IMR-90 (cell line): ENCODE data around the gene MFN1. TPM values are rescaled to one million over a fixed set of nuclear protein-coding genes. Genes with fewer than 3 reads are reported as not detected.
A peak's percentile ranks its signal among the peaks of the same experiment; 100 is the strongest.

Experiments
- ATAC-seq: fragments of 200-7000 bp; cut with Tn5 transposase; 2 replicates; pipeline ENCODE4 v1.9.1; 2020; ENCODE audit warnings: low read depth, mild to moderate bottlenecking, moderate library complexity
- BruUV-seq: library from RNA; stranded (reverse); fragments of 400-500 nt; replicated peaks from 2 replicates; lab custom pipeline; 2021; lab: Mats Ljungman, UMichigan
- CTCF ChIA-PET: fragments of 300-600 bp; formaldehyde crosslinking; extraction: SDS; loops from one replicate; lab custom pipeline; 2021; ENCODE audit warnings: antibody characterized with exemption; lab: Yijun Ruan, JAX
- POLR2A ChIA-PET: fragments of 300-600 bp; sonication (Branson Sonifier 250); formaldehyde crosslinking; loops from one replicate; lab custom pipeline; 2022; ENCODE audit warnings: antibody characterized with exemption; ENCODE audit not compliant: unreplicated experiment; lab: Charles Lee
- DNase-seq: peaks from one replicate; pipeline ENCODE4 v3.0.0; 2013
- H2AFZ ChIP-seq: replicated peaks from 2 replicates; pipeline ENCODE3; 2013; ENCODE audit warnings: low read length, mild to moderate bottlenecking; ENCODE audit not compliant: poor library complexity
- H2AK5ac ChIP-seq: 2 replicates; pipeline ENCODE4 v1.6.1; 2013; ENCODE audit warnings: low read depth, low read length, inconsistent platforms
- H2AK9ac ChIP-seq: replicated peaks from 2 replicates; pipeline ENCODE3; 2013; ENCODE audit warnings: mild to moderate bottlenecking, low read depth, low read length, moderate library complexity; ENCODE audit not compliant: poor library complexity
- H2BK120ac ChIP-seq: 2 replicates; pipeline ENCODE4 v1.6.1; 2013; ENCODE audit warnings: low read depth, low read length, inconsistent platforms
- H2BK15ac ChIP-seq: 3 replicates; pipeline ENCODE4 v1.6.1; 2013; ENCODE audit warnings: low read depth, low read length, inconsistent platforms
- H2BK20ac ChIP-seq: 2 replicates; pipeline ENCODE4 v1.6.1; 2013; ENCODE audit warnings: low read depth, mild to moderate bottlenecking, inconsistent platforms, low read length, moderate library complexity
- H2BK5ac ChIP-seq: 2 replicates; pipeline ENCODE4 v1.6.1; 2013; ENCODE audit warnings: mild to moderate bottlenecking, low read depth, low read length, inconsistent platforms; ENCODE audit not compliant: poor library complexity, severe bottlenecking
- H3K14ac ChIP-seq: replicated peaks from 2 replicates; pipeline ENCODE4 v1.6.1; 2013; ENCODE audit warnings: low read depth, low read length, inconsistent platforms
- H3K18ac ChIP-seq: 2 replicates; pipeline ENCODE4 v1.6.1; 2013; ENCODE audit warnings: low read depth, low read length, control low read depth
- H3K23ac ChIP-seq: 2 replicates; pipeline ENCODE4 v1.6.1; 2013; ENCODE audit warnings: low read depth, low read length, inconsistent platforms
- H3K27ac ChIP-seq: 2 replicates; pipeline ENCODE4 v1.5.1; 2013; ENCODE audit warnings: mild to moderate bottlenecking, control low read depth, low read length; ENCODE audit not compliant: insufficient read depth
- H3K27me3 ChIP-seq: 2 replicates; pipeline ENCODE4 v1.6.1; 2013; ENCODE audit warnings: low read length; ENCODE audit not compliant: control insufficient read depth, insufficient read depth
- H3K36me3 ChIP-seq: 2 replicates; pipeline ENCODE4 v1.6.1; 2013; ENCODE audit warnings: low read length, mixed read lengths; ENCODE audit not compliant: control insufficient read depth, insufficient read depth
- H3K4ac ChIP-seq: 2 replicates; pipeline ENCODE4 v1.6.1; 2013; ENCODE audit warnings: low read depth, low read length, inconsistent platforms
- H3K4me1 ChIP-seq: 2 replicates; pipeline ENCODE4 v1.6.1; 2013; ENCODE audit warnings: low read length, mixed read lengths; ENCODE audit not compliant: control insufficient read depth, insufficient read depth
- H3K4me2 ChIP-seq: 2 replicates; pipeline ENCODE4 v1.6.1; 2013; ENCODE audit warnings: low read depth, mild to moderate bottlenecking, control low read depth, low read length, moderate library complexity
- H3K4me3 ChIP-seq: 2 replicates; pipeline ENCODE4 v1.5.1; 2013; ENCODE audit warnings: low read depth, mild to moderate bottlenecking, control low read depth, low read length, moderate library complexity; ENCODE audit not compliant: insufficient read depth
- H3K56ac ChIP-seq: 2 replicates; pipeline ENCODE4 v1.6.1; 2013; ENCODE audit warnings: low read length, inconsistent platforms; ENCODE audit not compliant: insufficient read depth; ENCODE audit errors: extremely low read depth
- H3K79me1 ChIP-seq, 2 experiments: 2 replicates each; pipeline ENCODE4 v1.6.1; 2013; ENCODE audit warnings: low read length in 2 of 2, inconsistent platforms in 1 of 2, low read depth in 1 of 2
- H3K9ac ChIP-seq: 2 replicates; pipeline ENCODE4 v1.6.1; 2013; ENCODE audit warnings: low read depth, low read length, control low read depth
- H3K9me1 ChIP-seq: 2 replicates; pipeline ENCODE4 v1.6.1; 2013; ENCODE audit warnings: low read length, inconsistent platforms; ENCODE audit not compliant: insufficient read depth
- H3K9me3 ChIP-seq: 2 replicates; pipeline ENCODE4 v1.6.1; 2013; ENCODE audit warnings: low read length; ENCODE audit not compliant: control insufficient read depth, insufficient read depth
- H4K20me1 ChIP-seq: 2 replicates; pipeline ENCODE4 v1.6.1; 2013; ENCODE audit warnings: low read length, inconsistent platforms; ENCODE audit not compliant: insufficient read depth
- H4K5ac ChIP-seq: 2 replicates; pipeline ENCODE4 v1.6.1; 2013; ENCODE audit warnings: mild to moderate bottlenecking, low read depth, low read length, control low read depth
- H4K8ac ChIP-seq, 2 experiments: 2 replicates each; pipeline ENCODE4 v1.6.1; 2013; ENCODE audit warnings: low read depth in 2 of 2, low read length in 2 of 2, control low read depth in 1 of 2, inconsistent platforms in 1 of 2
- H4K91ac ChIP-seq: 2 replicates; pipeline ENCODE4 v1.6.1; 2013; ENCODE audit warnings: low read depth, low read length, inconsistent platforms; ENCODE audit not compliant: insufficient read depth
- CEBPB ChIP-seq: IDR thresholded peaks from 2 replicates; pipeline ENCODE4 v1.6.1; 2012; ENCODE audit warnings: low read depth, low read length, improper control_type of control experiment
- CTCF ChIP-seq: conservative IDR thresholded peaks from 2 replicates; pipeline ENCODE4 v1.5.1; 2012; ENCODE audit warnings: mild to moderate bottlenecking, low read depth, low read length, improper control_type of control experiment
- MAZ ChIP-seq: IDR thresholded peaks from 2 replicates; pipeline ENCODE4 v1.6.1; 2012; ENCODE audit warnings: low read depth, mild to moderate bottlenecking, low read length, improper control_type of control experiment, moderate library complexity, borderline replicate concordance
- MXI1 ChIP-seq: IDR thresholded peaks from 2 replicates; pipeline ENCODE4 v1.6.1; 2012; ENCODE audit warnings: low read depth, mild to moderate bottlenecking, low read length, moderate library complexity, borderline replicate concordance
- RAD21 ChIP-seq: IDR thresholded peaks from 2 replicates; pipeline ENCODE4 v1.6.1; 2012; ENCODE audit warnings: low read length, improper control_type of control experiment
- SMC3 ChIP-seq: fragments of 150-350 bp; IDR thresholded peaks from 2 replicates; pipeline ENCODE4 v1.6.1; 2016; ENCODE audit warnings: low read depth, mild to moderate bottlenecking, antibody characterized with exemption, low read length, moderate library complexity
- WGBS, 2 experiments: methylation state at CpG; one replicate each; pipeline versions ENCODE4 v1.1.5 to v1.1.7; 2013; ENCODE audit warnings: missing lambda C conversion rate in 2 of 2; ENCODE audit not compliant: insufficient read length in 1 of 2; ENCODE audit errors: extremely low coverage in 2 of 2; 5-methylcytosine and 5-hydroxymethylcytosine counted together
- dilution Hi-C: fragments of 300-500 bp; cut with HindIII; formaldehyde crosslinking; loops from one replicate; pipeline ENCODE4 v1.14.3; 2018; ENCODE audit warnings: low sequenced_read_pairs; ENCODE audit not compliant: unreplicated experiment
- in situ Hi-C: fragments of 300-500 bp; cut with MboI; formaldehyde crosslinking; loops from 3 replicates; pipeline ENCODE4 v1.14.3; 2019; ENCODE audit warnings: low sequenced_read_pairs, inconsistent platforms, mixed read lengths
- intact Hi-C: fragments of 100-400 bp; cut with micrococcal nuclease; formaldehyde crosslinking; loops from 2 replicates; pipeline ENCODE4 v1.10.0; 2022
- polyA plus RNA-seq, 3 experiments: library from polyadenylated mRNA; depleted of rRNA; stranded (reverse); fragments of >200 nt; gene quantifications; 2 replicates each; pipeline ENCODE4 v1.2.3, GENCODE V29; 2012; ENCODE audit warnings: low replicate concordance in 1 of 3
- total RNA-seq: library from RNA; depleted of rRNA; stranded (reverse); fragments of >200 nt; gene quantifications from 2 replicates; pipeline ENCODE4 v1.2.3, GENCODE V29; 2012

The MFN1 gene
- total and polyA plus RNA-seq, 2 of the 4 experiments (the other 2 are of a cell fraction): 23.6 to 40.3 TPM

- TF ChIP-seq MXI1: no peak
- TF ChIP-seq MAZ: no peak
- peak; percentile 58 for TF ChIP-seq CTCF
- no peak for TF ChIP-seq CEBPB
- TF ChIP-seq SMC3: peak; percentile 67
- peak; percentile 62 for TF ChIP-seq RAD21
- intact Hi-C loops (loop anchor here (1.0 kb wide), 1 partner anchor 137 kb away; no protein-coding TSS in a partner anchor), in situ Hi-C loops (no loop called here), dilution Hi-C loops (no loop called here)
- no peak overlapping the region for H2AK9ac ChIP-seq
- H3K18ac ChIP-seq: no peak overlapping the region
- no peak overlapping the region for H2BK20ac ChIP-seq
- H3K9me3 ChIP-seq: no peaks in the 10 kb centered on the region
- H3K4me2 ChIP-seq: no peak overlapping the region
- no peak overlapping the region for H3K56ac ChIP-seq
- H2AK5ac ChIP-seq: no peak overlapping the region
- H3K9me1 ChIP-seq: no peaks in the 10 kb centered on the region; the same call in 1 of the 2 replicates
- ATAC-seq: peak; percentile 64
- no peak overlapping the region for H3K9ac ChIP-seq
- H3K14ac ChIP-seq: no peak overlapping the region
- H3K27ac ChIP-seq: no peak overlapping the region
- no peak overlapping the region for H2BK15ac ChIP-seq
- H2AFZ ChIP-seq: no peak overlapping the region
- no CpG with 5 or more reads among the region's 2 CpGs for WGBS, 2 experiments
- no peak overlapping the region for H3K23ac ChIP-seq
- no peaks in the 10 kb centered on the region for H3K4me1 ChIP-seq
- H4K91ac ChIP-seq: no peak overlapping the region
- H4K8ac ChIP-seq: no peak overlapping the region
- H2BK5ac ChIP-seq: no peak overlapping the region
- H3K79me1 ChIP-seq: peaks cover 24 to 29% of the 10 kb centered on the region in 2 experiments; a peak in 3 of 4 replicates
- H3K36me3 ChIP-seq: peaks cover 30% of the 10 kb centered on the region
- no peak overlapping the region for H3K4ac ChIP-seq
- H3K4me3 ChIP-seq: no peak overlapping the region
- POLR2A ChIA-PET: no interaction called here
- H4K5ac ChIP-seq: no peak overlapping the region
- H3K27me3 ChIP-seq: no peaks in the 10 kb centered on the region
- no peaks in the 10 kb centered on the region for H4K20me1 ChIP-seq
- H2BK120ac ChIP-seq: no peak overlapping the region
- BruUV-seq: no TSS peak
- DNase-seq: peak; percentile 41
- CTCF ChIA-PET: interaction anchor here (0.7 to 1.0 kb wide), 2 partner anchors 8 to 130 kb away, joined by 3 read pairs; no protein-coding TSS in a partner anchor
Observed at GRCh38 chr3:179421500-179421899, 74.0 kb downstream of the MFN1 start.
